GM12801 (cell line): ENCODE data around the gene ATP13A3.

Experiments used
- TF ChIP-seq, protein P1 (sequence below): IDR thresholded peaks from one replicate; pipeline ENCODE4 v1.5.1; 2011; ENCODE audit warnings: control low read depth; ENCODE audit not compliant: insufficient read length; ENCODE audit errors: extremely low read depth

ATP13A3 gene

DNA sequence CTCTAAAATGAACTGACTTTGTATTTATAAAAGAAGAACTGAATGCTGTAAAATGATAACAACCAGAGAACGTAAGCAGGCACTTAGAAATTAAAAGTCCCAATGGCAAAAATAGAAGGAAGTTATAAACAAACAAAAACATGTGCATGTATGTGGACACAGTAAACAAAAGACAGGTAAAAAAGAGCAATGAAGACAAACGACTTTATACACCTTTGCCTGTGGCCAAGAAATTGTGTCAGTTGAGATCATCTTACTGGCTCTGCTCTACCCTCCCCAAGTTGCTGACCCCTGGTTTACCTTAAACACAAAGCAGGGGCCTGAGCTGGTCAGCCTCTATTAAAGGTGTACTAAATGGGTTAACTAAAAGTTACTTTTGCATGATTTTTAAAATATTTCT lies 46.0 kb downstream of the ATP13A3 start:
- TF ChIP-seq, protein P1, sequence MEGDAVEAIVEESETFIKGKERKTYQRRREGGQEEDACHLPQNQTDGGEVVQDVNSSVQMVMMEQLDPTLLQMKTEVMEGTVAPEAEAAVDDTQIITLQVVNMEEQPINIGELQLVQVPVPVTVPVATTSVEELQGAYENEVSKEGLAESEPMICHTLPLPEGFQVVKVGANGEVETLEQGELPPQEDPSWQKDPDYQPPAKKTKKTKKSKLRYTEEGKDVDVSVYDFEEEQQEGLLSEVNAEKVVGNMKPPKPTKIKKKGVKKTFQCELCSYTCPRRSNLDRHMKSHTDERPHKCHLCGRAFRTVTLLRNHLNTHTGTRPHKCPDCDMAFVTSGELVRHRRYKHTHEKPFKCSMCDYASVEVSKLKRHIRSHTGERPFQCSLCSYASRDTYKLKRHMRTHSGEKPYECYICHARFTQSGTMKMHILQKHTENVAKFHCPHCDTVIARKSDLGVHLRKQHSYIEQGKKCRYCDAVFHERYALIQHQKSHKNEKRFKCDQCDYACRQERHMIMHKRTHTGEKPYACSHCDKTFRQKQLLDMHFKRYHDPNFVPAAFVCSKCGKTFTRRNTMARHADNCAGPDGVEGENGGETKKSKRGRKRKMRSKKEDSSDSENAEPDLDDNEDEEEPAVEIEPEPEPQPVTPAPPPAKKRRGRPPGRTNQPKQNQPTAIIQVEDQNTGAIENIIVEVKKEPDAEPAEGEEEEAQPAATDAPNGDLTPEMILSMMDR: no peak

- TF ChIP-seq, protein P1: no peak
Observed at GRCh38 chr3:194439881-194440550, 46.8 kb downstream of the ATP13A3 start.

- TF ChIP-seq, protein P1: no peak
Observed at GRCh38 chr3:194434503-194434902, 52.3 kb downstream of the ATP13A3 start.

GRCh38 chr3:194431554-194431953 lies 55.2 kb downstream of the ATP13A3 start:
- TF ChIP-seq, protein P1: no peak

- TF ChIP-seq, protein P1: no peak
Observed at GRCh38 chr3:194425399-194425798, 61.4 kb downstream of the ATP13A3 start.

DNA sequence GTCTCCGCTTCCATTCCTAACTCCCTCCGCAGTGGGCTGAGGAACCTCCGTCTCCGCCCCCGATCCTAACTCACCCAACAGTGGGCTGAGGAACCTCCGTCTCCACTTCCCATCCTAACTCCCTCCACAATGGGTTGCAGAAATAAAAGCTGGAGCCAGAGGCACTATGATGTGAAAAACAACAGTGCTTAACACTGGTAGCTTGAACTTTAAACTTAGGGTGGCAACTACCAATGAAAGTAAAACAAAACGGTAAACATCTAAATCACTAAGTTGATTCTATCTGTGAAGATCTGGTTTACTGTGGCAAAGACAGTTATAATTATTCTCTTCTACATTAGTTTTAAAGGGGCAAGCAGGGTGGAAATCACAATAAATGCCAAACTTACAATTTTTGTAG lies 61.8 kb downstream of the ATP13A3 start:
- TF ChIP-seq, protein P1: no peak

- TF ChIP-seq, protein P1: no peak
Observed at GRCh38 chr3:194424373-194424772, 62.4 kb downstream of the ATP13A3 start.
